Measurements from ENCODE around the gene PIK3R2. TPM values are rescaled to one million over a fixed set of nuclear protein-coding genes. Genes with fewer than 3 reads are reported as not detected.
A peak's percentile ranks its signal among the peaks of the same experiment; 100 is the strongest.

Gene PIK3R2
- total and polyA plus RNA-seq, 2 of the 13 experiments (the other 11 are each of a cell fraction or from before 2014, with no cell fraction given), result 18.6 to 25.3 TPM

DNA sequence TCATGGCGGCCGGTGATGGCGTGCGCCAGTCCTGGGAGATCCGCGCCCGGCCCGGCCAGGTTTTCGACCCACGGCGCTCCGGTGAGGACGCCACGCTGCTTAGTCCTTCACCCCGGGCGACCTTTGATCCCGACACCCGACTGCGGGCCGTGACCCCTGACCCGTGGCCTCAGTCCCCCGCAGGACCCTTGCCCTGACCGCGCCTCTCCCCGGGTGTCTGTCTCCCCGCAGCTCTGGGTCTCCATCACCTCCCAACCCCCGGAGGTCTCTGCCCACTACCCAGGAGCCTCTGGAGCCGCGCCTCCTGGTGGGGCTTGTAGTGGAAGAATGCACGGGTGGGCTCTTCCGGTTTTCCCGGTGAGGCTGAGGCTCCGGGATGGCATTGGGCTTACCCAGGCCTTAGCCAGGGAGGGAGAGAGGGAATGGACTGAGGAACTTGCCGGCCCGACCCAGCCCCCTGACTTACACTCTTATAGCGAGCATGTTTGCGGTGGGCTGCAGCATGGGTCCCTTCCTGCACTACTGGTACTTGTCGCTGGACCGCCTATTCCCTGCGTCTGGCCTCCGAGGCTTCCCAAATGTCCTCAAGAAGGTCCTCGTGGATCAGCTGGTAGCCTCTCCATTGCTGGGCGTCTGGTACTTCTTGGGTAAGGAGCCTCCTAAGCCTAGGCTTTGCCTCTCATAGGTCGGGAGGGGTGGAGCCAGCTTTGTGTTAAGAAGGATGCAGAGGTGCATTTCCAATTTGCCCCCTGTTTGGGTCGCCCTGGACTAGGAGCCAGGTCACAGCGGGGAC is 40.6 kb downstream of the PIK3R2 start (continued):
- TF ChIP-seq NR2F1 (CRISPR knock-in tag; IDR thresholded peaks at IDR 0.05) (peak in 1 of 2 experiments; percentile 14; a peak in 2 of 4 replicates), ZNF333 (CRISPR knock-in tag; IDR thresholded peaks at IDR 0.05; ENCODE audit: borderline replicate concordance) (0 out of 2 replicates have a peak, but pooled peaks have one; percentile 48), RBFOX2 (IDR thresholded peaks at IDR 0.05; ENCODE audit: low read depth, low read length) (peak; percentile 42; the same call in 1 of the 2 replicates), MTA3 (CRISPR knock-in tag; IDR thresholded peaks at IDR 0.05) (no peak), MED8 (CRISPR knock-in tag; IDR thresholded peaks at IDR 0.05; ENCODE audit: insufficient replicate concordance) (no peak), MYPOP (CRISPR knock-in tag; IDR thresholded peaks at IDR 0.05) (no peak), ZNF724P (CRISPR knock-in tag; IDR thresholded peaks at IDR 0.05; ENCODE audit: borderline replicate concordance) (peak; percentile 51; the same call in 1 of the 2 replicates), RAD21 (CRISPR knock-in tag; IDR thresholded peaks at IDR 0.05) (0 out of 2 replicates have a peak, but pooled peaks have one; percentile 4), MYC (CRISPR knock-in tag; IDR thresholded peaks at IDR 0.05; ENCODE audit: borderline replicate concordance) (peak; percentile 46; the same call in 1 of the 2 replicates), ZNF768 (CRISPR knock-in tag; IDR thresholded peaks at IDR 0.05) (0 out of 2 replicates have a peak, but pooled peaks have one; percentile 39), EED (CRISPR knock-in tag; IDR thresholded peaks at IDR 0.05) (0 out of 2 replicates have a peak, but pooled peaks have one; percentile 54), ARNTL (CRISPR knock-in tag; IDR thresholded peaks at IDR 0.05) (0 out of 2 replicates have a peak, but pooled peaks have one; percentile 28), ZNF670 (CRISPR knock-in tag; IDR thresholded peaks at IDR 0.05; ENCODE audit: borderline replicate concordance) (no peak), HNRNPK (IDR thresholded peaks at IDR 0.05; ENCODE audit: low read depth, low read length, poor library complexity, severe bottlenecking) (no peak), ATF7-NPFF (CRISPR knock-in tag; IDR thresholded peaks at IDR 0.05; ENCODE audit: low read depth) (peak; percentile 50; the same call in 1 of the 2 replicates), SP2 (CRISPR knock-in tag; IDR thresholded peaks at IDR 0.05) (no peak), ZNF143 (CRISPR knock-in tag; IDR thresholded peaks at IDR 0.05) (peak; percentile 32; the same call in 1 of the 2 replicates)
- TF ChIP-seq, protein P1, sequence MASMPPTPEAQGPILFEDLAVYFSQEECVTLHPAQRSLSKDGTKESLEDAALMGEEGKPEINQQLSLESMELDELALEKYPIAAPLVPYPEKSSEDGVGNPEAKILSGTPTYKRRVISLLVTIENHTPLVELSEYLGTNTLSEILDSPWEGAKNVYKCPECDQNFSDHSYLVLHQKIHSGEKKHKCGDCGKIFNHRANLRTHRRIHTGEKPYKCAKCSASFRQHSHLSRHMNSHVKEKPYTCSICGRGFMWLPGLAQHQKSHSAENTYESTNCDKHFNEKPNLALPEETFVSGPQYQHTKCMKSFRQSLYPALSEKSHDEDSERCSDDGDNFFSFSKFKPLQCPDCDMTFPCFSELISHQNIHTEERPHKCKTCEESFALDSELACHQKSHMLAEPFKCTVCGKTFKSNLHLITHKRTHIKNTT (CRISPR knock-in tag; IDR thresholded peaks at IDR 0.05), result no peak
- TF ChIP-seq, protein P2, sequence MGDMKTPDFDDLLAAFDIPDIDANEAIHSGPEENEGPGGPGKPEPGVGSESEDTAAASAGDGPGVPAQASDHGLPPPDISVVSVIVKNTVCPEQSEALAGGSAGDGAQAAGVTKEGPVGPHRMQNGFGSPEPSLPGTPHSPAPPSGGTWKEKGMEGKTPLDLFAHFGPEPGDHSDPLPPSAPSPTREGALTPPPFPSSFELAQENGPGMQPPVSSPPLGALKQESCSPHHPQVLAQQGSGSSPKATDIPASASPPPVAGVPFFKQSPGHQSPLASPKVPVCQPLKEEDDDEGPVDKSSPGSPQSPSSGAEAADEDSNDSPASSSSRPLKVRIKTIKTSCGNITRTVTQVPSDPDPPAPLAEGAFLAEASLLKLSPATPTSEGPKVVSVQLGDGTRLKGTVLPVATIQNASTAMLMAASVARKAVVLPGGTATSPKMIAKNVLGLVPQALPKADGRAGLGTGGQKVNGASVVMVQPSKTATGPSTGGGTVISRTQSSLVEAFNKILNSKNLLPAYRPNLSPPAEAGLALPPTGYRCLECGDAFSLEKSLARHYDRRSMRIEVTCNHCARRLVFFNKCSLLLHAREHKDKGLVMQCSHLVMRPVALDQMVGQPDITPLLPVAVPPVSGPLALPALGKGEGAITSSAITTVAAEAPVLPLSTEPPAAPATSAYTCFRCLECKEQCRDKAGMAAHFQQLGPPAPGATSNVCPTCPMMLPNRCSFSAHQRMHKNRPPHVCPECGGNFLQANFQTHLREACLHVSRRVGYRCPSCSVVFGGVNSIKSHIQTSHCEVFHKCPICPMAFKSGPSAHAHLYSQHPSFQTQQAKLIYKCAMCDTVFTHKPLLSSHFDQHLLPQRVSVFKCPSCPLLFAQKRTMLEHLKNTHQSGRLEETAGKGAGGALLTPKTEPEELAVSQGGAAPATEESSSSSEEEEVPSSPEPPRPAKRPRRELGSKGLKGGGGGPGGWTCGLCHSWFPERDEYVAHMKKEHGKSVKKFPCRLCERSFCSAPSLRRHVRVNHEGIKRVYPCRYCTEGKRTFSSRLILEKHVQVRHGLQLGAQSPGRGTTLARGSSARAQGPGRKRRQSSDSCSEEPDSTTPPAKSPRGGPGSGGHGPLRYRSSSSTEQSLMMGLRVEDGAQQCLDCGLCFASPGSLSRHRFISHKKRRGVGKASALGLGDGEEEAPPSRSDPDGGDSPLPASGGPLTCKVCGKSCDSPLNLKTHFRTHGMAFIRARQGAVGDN (CRISPR knock-in tag; IDR thresholded peaks at IDR 0.05), result peak; percentile 2
- TF ChIP-seq, protein P3, sequence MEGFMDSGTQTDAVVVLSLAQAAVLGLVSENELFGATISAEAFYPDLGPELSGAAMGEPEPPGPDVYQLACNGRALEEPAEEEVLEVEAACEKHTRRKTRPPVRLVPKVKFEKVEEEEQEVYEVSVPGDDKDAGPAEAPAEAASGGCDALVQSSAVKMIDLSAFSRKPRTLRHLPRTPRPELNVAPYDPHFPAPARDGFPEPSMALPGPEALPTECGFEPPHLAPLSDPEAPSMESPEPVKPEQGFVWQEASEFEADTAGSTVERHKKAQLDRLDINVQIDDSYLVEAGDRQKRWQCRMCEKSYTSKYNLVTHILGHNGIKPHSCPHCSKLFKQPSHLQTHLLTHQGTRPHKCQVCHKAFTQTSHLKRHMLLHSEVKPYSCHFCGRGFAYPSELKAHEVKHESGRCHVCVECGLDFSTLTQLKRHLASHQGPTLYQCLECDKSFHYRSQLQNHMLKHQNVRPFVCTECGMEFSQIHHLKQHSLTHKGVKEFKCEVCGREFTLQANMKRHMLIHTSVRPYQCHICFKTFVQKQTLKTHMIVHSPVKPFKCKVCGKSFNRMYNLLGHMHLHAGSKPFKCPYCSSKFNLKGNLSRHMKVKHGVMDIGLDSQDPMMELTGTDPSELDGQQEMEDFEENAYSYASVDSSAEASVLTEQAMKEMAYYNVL (CRISPR knock-in tag; IDR thresholded peaks at IDR 0.05; ENCODE audit: borderline replicate concordance), result peak; percentile 27; the same call in 1 of the 2 replicates
